ENCODE data around the gene OMG. TPM values are rescaled to one million over a fixed set of nuclear protein-coding genes. Genes with fewer than 3 reads are reported as not detected.

The OMG gene
- total RNA-seq, 2 donors from 2014 or later, result not detected

DNA sequence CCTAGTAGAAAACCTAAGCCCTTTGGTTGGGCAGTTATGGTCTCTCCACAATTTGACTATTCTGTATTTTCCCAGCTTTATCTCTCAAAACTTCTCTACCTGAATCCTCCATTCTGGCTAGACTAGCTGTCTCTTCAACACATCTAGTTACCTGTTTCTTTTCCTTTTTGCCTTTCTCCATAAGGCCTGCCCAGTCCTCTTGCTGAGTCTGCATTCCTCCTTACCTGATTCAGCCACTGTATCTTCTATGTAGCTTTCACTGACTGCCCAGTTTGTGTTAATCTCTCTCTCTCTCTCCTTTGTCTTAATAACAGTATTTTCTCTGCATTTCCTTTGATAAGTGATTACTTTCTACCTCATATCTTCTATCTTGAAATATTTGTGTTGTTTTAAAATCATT lies 26.5 kb upstream of the OMG start:
- H3K4me1 ChIP-seq (ENCODE audit: control insufficient read depth, insufficient read depth, low read length), result no peaks in the 10 kb centered on the region
- no peak overlapping the region for H3K9ac ChIP-seq (ENCODE audit: extremely low read depth, low read length, poor library complexity, severe bottlenecking)
- Mint-ChIP-seq H3K36me3 (ENCODE audit: low read depth) (peaks cover 28% of the 10 kb centered on the region), H3K27ac (no peak overlapping the region), H3K4me1 (no peaks in the 10 kb centered on the region), H3K27me3 (ENCODE audit: insufficient read depth) (no peaks in the 10 kb centered on the region), H3K9me3 (no peaks in the 10 kb centered on the region), H3K4me3 (no peak overlapping the region)
- peaks cover 27% of the 10 kb centered on the region for H3K36me3 ChIP-seq (ENCODE audit: control insufficient read depth, insufficient read depth, low read length)
- TF ChIP-seq CTCF (conservative IDR thresholded peaks at IDR 0.05), result no peak
- H3K9me3 ChIP-seq (ENCODE audit: control insufficient read depth, low read length), result no peaks in the 10 kb centered on the region
- no peak overlapping the region for H3K4me3 ChIP-seq (ENCODE audit: low read length)
- DNase-seq, result no peak
- H3K27me3 ChIP-seq (ENCODE audit: control insufficient read depth, insufficient read depth, low read length, poor library complexity, severe bottlenecking), result no peaks in the 10 kb centered on the region
- H3K27ac ChIP-seq (ENCODE audit: low read depth, low read length), result no peak overlapping the region

- Mint-ChIP-seq H3K4me1 (peaks cover 3% of the 10 kb centered on the region), H3K27me3 (ENCODE audit: insufficient read depth) (no peaks in the 10 kb centered on the region), H3K36me3 (ENCODE audit: low read depth) (peaks cover 18% of the 10 kb centered on the region), H3K9me3 (no peaks in the 10 kb centered on the region), H3K4me3 (no peak overlapping the region), H3K27ac (no peak overlapping the region)
- H3K36me3 ChIP-seq (ENCODE audit: control insufficient read depth, insufficient read depth, low read length), result peaks cover 15% of the 10 kb centered on the region
- H3K4me1 ChIP-seq (ENCODE audit: control insufficient read depth, insufficient read depth, low read length), result no peaks in the 10 kb centered on the region
- no peaks in the 10 kb centered on the region for H3K9me3 ChIP-seq (ENCODE audit: control insufficient read depth, low read length)
- H3K9ac ChIP-seq (ENCODE audit: extremely low read depth, low read length, poor library complexity, severe bottlenecking), result no peak overlapping the region
- no peak overlapping the region for H3K4me3 ChIP-seq (ENCODE audit: low read length)
- 89 to 92% methylated on average over 3 of the region's 4 CpGs for WGBS, 2 experiments (ENCODE audit: insufficient coverage in 1 of 2, insufficient read length in 1 of 2)
- TF ChIP-seq CTCF (conservative IDR thresholded peaks at IDR 0.05), result no peak
- H3K27ac ChIP-seq (ENCODE audit: low read depth, low read length), result no peak overlapping the region
- H3K27me3 ChIP-seq (ENCODE audit: control insufficient read depth, insufficient read depth, low read length, poor library complexity, severe bottlenecking), result no peaks in the 10 kb centered on the region
- DNase-seq, result no peak
Measured at GRCh38 chr17:31321966-31322365, 24.9 kb upstream of the OMG start.

GRCh38 chr17:31321481-31321880 lies 24.4 kb upstream of the OMG start, which contains the start of gene EVI2A:
Gene EVI2A (minus strand): TSS chr17:31321622. CDS start chr17:31319013, 2,609 bp downstream.
- no peaks in the 10 kb centered on the region for H3K4me1 ChIP-seq (ENCODE audit: control insufficient read depth, insufficient read depth, low read length)
- no peak for TF ChIP-seq CTCF (conservative IDR thresholded peaks at IDR 0.05)
- H3K27ac ChIP-seq (ENCODE audit: low read depth, low read length), result no peak within 1 kb of the TSS
- Mint-ChIP-seq H3K4me1 (peaks cover 3% of the 10 kb centered on the region), H3K36me3 (ENCODE audit: low read depth) (peaks cover 18% of the 10 kb centered on the region), H3K4me3 (no peak within 1 kb of the TSS), H3K27ac (no peak within 1 kb of the TSS), H3K27me3 (ENCODE audit: insufficient read depth) (no peaks in the 10 kb centered on the region), H3K9me3 (no peaks in the 10 kb centered on the region)
- H3K4me3 ChIP-seq (ENCODE audit: low read length), result no peak within 1 kb of the TSS
- 80 to 93% methylated on average over 2 to 3 of the region's 3 CpGs for whole genome bisulfite sequencing, 2 experiments (ENCODE audit: insufficient coverage in 1 of 2, insufficient read length in 1 of 2)
- no peak within 1 kb of the TSS for H3K9ac ChIP-seq (ENCODE audit: extremely low read depth, low read length, poor library complexity, severe bottlenecking)
- H3K9me3 ChIP-seq (ENCODE audit: control insufficient read depth, low read length), result no peaks in the 10 kb centered on the region
- no peak for DNase-seq
- H3K36me3 ChIP-seq (ENCODE audit: control insufficient read depth, insufficient read depth, low read length), result peaks cover 15% of the 10 kb centered on the region
- H3K27me3 ChIP-seq (ENCODE audit: control insufficient read depth, insufficient read depth, low read length, poor library complexity, severe bottlenecking), result no peaks in the 10 kb centered on the region
